H4 (cell line): ENCODE results near the gene GMEB2. TPM values are rescaled to one million over a fixed set of nuclear protein-coding genes. Genes with fewer than 3 reads are reported as not detected.
"Not testable (repeated sequence)": the region's sequence is repeated elsewhere in the genome, so short reads cannot be mapped to it uniquely, and the experiment has no call there.

Experiments used
- DNase-seq: peaks from one replicate; pipeline ENCODE4 v3.0.0-alpha.2; 2015; ENCODE audit warnings: low spot score
- total RNA-seq: library from RNA; depleted of rRNA; stranded (reverse); fragments of >200 nt; shearing (Covaris generic); gene quantifications from 2 replicates; pipeline ENCODE4 v1.2.3, GENCODE V29; 2014; rRNA removed

GMEB2 gene
- 5.5 and 6.0 TPM in 2 replicates for total RNA-seq

- DNase-seq, result no peak
Observed at GRCh38 chr20:63626424-63627128, at the start of gene GMEB2. TSS of gene GMEB2 (minus strand) at chr20:63627101. CDS start at chr20:63619397, 7,704 bp downstream.

- no peak for DNase-seq
Observed at GRCh38 chr20:63675681-63676368, 48.9 kb upstream of the GMEB2 start.

GRCh38 chr20:63673951-63674350 is 47.0 kb upstream of the GMEB2 start:
- no peak for DNase-seq

- no peak for DNase-seq
Observed at GRCh38 chr20:63672666-63673065, 45.8 kb upstream of the GMEB2 start.

GRCh38 chr20:63671695-63672094 is 44.8 kb upstream of the GMEB2 start:
- not testable (repeated sequence) for DNase-seq

GRCh38 chr20:63668351-63668750 is 41.5 kb upstream of the GMEB2 start:
- DNase-seq, result no peak

GRCh38 chr20:63667858-63668257 is 41.0 kb upstream of the GMEB2 start:
- no peak for DNase-seq

- DNase-seq, result no peak
Observed at GRCh38 chr20:63665708-63666107, 38.8 kb upstream of the GMEB2 start.

- no peak for DNase-seq
Observed at GRCh38 chr20:63664861-63665594, 38.1 kb upstream of the GMEB2 start.

- DNase-seq, result no peak
Observed at GRCh38 chr20:63664143-63664851, 37.4 kb upstream of the GMEB2 start.

GRCh38 chr20:63663332-63664066 is 36.6 kb upstream of the GMEB2 start:
- DNase-seq, result no peak

GRCh38 chr20:63662813-63663189 is 35.9 kb upstream of the GMEB2 start:
- DNase-seq, result no peak

GRCh38 chr20:63661959-63662812 is 35.3 kb upstream of the GMEB2 start:
- DNase-seq, result no peak

GRCh38 chr20:63661108-63661507 is 34.2 kb upstream of the GMEB2 start:
- DNase-seq, result no peak

GRCh38 chr20:63660622-63661021 is 33.7 kb upstream of the GMEB2 start:
- DNase-seq, result no peak

GRCh38 chr20:63660174-63660573 is 33.3 kb upstream of the GMEB2 start:
- DNase-seq, result not testable (repeated sequence)

- DNase-seq, result no peak
Observed at GRCh38 chr20:63659370-63659769, 32.5 kb upstream of the GMEB2 start.

- DNase-seq, result no peak
Observed at GRCh38 chr20:63658749-63659187, 31.9 kb upstream of the GMEB2 start.

- peak; percentile 69 for DNase-seq
Observed at GRCh38 chr20:63657937-63658748, 31.2 kb upstream of the GMEB2 start, which contains the start of gene RTEL1. TSS of gene RTEL1 (plus strand) at chr20:63658312. CDS start at chr20:63659403, 1,091 bp downstream.
